Endothelial cell of coronary artery (primary cell): ENCODE measurements around the gene CSRNP3. TPM values are rescaled to one million over a fixed set of nuclear protein-coding genes. Genes with fewer than 3 reads are reported as not detected.

Experiments
- total RNA-seq: library from RNA; depleted of rRNA; stranded (reverse); fragments of >200 nt; gene quantifications from 2 replicates; pipeline ENCODE4 v1.2.3, GENCODE V29; 2014

Gene CSRNP3
- total RNA-seq = 0.19 TPM in 1 of 2 replicates, not detected in the other

GRCh38 chr2:165469417-165469816 is at the start of gene CSRNP3:
Gene CSRNP3, plus strand, starts transcription at chr2:165469698. Its CDS starts 125,368 bp downstream, at chr2:165595066.

Other genes starting within 250 kb of the CSRNP3 start
- under 0.01 TPM in 2 replicates for gene SCN2A, start 230.3 kb upstream of the CSRNP3 start, total RNA-seq